Stimulated activated CD8-positive, alpha-beta memory T cell treated with anti-CD3 and anti-CD28 coated beads, Interleukin-12 subunit alpha, Interleukin-12 subunit beta, amount 100 ng/mL, for 4 hours (primary cell): Measurements from ENCODE around the gene MASP2.
"Not testable (repeated sequence)": the region's sequence is repeated elsewhere in the genome, so short reads cannot be mapped to it uniquely, and the experiment has no call there.

Experiments
- DNase-seq: peaks from one replicate; pipeline ENCODE4 v3.0.0-alpha.2; 2020; ENCODE audit warnings: low read depth

MASP2 gene

DNA sequence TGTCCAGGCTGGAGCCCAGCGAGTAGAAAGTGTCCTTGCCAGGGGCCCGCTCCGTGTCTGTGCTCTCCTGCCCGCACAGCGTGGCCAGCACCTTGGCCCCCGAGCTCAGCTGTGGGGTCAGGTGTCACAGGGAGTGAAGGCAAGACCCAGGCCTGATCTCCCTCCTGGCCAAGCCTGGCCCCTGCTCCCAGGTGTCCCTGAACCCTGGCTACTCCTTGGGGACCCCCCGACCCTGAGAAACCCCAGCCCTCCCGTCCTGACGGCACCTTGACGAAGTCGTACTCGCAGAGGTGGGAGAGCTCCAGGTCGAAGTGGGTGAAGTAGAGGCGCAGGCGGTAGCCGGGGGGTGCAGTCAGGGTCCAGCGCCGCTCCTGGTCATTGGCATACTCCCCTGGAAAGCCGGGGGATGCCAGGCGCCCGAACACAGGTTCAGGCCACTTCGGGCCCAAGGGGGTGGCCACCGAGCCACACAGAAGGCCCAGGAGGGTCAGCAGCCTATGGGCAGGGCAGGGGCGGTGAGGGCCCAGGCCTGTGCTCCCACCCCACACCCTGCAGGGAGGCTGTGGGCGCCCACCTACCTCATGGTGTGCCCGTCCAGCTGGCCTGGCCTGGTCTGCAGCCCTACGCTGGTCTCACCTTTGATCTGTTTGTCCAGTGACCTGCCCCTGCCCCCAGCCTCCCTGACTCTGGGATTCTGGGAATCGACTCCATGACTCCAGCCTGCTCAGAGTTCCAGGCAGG lies at the start of gene MASP2:
Gene MASP2, minus strand, starts transcription at position 615 of the 741 bp plus-strand sequence. Its CDS starts 32 bp downstream, at position 583.
- no peak for DNase-seq

DNA sequence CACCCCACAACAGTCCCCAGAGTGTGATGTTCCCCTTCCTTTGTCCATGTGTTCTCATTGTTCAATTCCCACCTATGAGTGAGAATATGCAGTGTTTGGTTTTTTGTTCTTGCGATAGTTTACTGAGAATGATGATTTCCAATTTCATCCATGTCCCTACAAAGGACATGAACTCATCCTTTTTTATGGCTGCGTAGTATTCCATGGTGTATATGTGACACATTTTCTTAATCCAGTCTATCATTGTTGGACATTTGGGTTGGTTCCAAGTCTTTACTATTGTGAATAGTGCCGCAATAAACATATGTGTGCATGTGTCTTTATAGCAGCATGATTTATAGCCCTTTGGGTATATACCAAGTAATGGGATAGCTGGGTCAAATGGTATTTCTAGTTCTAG lies 36.7 kb upstream of the MASP2 start:
- DNase-seq = not testable (repeated sequence)

DNA sequence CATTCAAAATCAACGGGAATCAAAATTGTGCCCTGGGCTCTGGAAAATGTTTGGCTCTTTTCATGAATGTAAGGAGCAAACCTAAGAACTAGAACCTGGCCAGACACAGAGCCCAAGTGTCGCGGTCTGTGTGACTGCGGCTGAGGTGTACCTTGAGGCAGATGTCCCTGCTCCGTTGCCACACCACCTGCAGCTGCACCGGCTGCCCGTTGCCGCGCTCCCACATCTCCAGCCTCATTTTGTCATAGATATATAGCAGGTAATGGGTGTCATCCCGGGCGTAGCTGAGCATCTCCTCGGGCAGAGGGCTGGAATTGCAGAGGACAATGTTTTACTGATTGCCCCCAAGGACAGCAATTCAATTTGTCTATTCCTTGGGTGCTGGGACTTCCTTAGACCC lies 33.9 kb upstream of the MASP2 start:
- no peak for DNase-seq

DNA sequence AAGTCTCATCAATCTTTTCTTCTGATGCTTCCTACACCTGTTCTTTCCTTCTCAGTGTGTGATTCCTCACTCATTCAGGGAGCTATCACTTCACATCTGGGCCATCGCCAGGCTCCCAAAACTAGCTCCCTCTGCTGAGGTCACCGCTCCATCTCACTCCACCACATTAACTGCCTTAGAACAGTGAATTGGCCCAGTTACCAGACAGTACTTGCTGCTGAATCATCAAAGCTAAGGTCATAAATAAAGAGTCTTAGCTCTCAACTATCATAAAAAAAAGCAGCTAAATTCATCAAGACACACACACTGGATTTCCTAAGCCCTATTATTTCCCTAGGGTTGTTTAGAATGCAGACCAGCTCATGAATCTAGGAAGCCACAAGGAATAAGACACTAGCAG lies 31.6 kb upstream of the MASP2 start:
- DNase-seq = no peak

DNA sequence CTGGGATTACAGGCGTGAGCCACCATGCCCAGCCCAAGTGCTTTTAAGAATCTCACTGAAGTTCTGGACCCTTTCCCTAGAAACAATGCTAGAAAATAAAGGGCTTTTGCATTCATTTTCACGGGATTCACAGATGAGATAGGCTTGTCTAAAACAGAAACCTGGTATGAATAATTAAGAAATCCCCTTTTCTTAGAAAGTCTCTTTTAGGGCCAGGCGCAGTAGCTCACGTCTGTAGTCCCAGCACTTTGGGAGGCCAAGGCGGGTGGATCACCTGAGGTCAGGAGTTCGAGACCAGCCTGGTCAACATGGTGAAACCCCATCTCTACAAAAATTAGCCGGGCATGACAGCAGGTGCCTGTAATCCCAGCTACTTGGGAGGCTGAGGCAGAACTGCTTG lies 26.4 kb upstream of the MASP2 start:
- not testable (repeated sequence) for DNase-seq

DNA sequence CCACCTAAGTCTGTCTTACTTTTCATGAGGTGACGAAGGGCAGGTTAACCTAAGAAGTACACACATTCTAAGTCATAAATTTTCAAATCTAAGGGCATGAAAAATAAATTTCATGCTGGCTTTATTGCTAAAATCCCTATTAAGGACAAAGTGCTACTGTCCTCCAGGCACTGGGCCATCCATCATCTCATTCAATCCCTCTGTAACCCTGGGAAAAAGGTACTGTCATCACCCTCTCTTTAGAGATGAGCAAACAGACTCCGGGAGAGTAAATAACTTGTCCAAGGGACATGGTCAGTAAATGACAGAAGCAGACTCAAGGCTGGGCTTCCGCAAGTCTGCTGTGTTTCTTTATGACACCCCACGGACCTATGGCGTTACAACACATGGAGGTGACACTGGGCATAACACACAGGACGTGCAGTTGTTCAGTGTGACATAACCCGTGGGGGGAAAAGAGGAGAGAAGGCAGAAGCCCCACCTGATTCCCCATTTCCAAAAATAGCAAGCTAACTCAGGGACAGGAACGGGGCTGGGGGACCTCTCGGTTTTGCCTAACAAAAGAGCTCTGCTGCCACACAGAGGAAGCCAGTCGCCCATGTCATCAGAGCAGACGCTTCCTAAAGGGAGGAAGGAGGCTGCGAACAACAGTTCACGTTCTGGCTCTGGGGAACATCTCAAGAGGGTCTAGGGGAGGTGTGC lies 25.3 kb upstream of the MASP2 start:
- no peak for DNase-seq

DNA sequence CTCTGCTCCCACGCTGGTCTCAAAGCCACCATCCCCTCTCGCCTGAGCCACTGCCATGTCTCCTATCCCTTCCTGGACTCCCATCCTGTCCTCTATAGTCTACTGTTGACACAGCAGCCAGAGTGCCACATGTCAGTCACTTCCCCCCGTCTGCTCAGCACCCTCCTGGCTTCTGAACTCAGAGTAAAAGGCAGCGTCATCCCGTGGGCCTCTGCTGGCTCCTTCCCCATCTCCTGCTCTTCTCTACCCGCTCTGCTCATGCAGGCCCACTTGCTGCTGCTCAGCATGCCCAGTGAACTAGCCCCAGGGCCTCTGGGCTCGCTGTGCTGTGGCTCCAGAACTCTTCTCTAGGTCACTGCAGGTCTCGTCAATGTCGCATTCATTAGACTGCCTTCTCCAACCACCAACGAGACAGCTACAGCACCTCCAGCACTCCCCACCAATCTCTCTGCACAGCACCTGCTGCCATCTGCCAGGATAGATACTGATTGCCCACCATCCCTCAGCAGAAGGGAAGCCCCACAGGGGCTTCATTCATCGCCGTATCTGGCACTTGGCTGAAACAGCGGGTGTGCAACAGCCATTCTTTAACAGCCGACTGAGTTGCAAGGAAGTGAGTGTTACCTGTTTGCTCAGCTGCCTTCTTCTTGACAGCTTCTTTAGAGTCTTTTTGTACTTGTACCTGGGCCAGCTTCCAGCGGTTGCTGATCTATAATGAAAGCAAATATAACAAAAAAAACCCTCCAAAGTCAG lies 24.6 kb upstream of the MASP2 start:
- DNase-seq = no peak

DNA sequence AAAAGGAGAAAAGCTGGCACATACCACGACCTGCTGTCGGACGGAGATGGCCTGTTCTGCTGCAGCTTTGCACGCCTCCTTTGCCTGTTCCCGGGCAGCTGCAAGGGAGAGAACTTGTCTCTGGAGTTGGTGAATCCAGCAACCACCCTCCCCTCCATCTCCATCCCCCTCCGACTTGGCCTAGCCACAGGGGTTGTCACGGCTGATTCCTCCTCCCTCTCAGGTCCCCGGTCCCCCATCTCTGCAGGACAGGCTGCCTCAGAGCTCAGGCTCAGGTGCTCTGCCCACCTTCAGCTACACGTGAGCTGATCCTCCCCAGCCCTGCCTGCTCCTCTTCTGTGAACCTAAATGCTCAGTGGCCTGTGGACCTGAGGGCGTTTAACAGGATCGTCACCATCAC lies 23.8 kb upstream of the MASP2 start:
- no peak for DNase-seq

DNA sequence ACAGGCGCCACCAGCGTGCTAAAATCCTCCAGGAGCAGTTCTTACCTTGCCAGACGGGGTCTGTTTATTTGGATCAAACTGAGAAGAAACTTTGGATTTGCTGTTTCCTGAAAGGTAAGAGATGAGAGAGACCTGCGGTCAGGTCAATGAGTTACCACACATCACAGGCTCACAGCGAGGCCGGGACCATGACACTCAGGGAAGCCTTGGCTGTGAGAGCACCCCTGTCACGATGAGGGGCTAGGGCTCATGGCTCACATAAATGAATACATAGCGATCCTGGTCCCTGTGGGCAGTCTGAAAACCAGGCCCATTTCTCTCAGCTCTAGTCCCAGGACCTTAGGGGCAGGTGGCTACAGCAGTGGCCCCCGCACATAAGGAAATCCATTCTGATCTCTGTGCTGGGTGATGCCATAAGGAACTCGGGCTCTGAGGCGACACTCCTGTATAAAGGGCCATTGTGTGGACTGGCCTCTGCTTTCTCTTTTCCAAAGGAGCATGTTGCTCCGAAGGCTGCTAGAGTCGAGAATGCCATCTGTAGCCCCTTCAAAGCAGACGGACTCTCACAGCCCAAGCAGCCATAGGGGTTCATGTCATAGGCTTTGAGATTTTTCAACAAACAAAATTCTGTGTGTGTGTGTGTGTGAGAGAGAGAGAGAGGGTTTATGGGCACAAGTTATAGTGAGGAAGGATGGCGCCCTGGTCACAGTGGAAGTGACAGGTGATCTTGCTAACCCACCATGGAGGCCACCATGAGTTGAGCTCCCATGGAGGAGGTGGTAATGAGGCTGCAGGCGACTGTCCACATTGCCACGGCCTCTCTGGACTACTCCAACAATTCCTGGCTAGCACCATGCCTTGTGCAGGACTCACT lies 21.8 kb upstream of the MASP2 start:
- DNase-seq = no peak

DNA sequence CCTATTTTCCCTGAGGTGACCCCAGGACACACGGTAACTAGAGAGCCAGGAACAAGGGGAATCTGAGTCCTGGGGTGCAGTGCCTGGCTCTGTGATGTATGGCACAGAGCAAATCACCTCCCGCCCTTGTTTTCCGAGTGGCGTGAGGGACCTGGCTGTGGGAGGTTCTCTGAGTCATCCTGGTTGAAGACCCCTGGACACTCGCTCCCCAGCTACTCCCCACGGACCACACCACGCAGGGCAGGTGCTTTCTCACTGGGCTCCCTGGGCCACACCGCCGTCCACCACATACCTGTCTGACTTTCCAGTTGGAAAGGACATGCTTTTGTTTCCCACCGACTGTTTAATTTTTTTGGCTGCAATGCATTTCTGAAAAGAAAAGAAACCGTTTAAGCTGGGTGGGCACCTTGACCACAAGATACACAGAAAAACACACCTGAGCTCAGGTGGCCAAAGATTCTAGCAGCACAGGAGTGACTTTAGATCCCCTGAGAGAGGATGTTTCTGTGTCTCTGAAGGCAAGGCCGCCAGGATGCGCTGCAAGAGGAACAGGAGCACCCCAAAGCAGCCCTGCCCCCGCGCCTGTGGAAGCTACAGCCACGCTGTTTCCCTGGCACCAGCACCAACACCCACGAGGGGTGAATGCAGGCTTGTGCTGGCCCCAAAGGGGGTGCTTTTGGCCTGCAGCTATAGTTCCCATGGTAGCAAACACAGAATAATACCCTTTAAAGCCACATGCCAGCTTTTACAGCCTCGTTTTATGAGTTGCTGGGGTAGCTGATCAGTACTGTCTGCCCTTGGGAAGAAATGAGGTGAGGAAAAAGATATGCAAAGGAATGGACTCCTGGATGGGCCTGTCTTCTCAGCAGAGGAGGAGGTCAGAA lies 20.9 kb upstream of the MASP2 start:
- no peak for DNase-seq

DNA sequence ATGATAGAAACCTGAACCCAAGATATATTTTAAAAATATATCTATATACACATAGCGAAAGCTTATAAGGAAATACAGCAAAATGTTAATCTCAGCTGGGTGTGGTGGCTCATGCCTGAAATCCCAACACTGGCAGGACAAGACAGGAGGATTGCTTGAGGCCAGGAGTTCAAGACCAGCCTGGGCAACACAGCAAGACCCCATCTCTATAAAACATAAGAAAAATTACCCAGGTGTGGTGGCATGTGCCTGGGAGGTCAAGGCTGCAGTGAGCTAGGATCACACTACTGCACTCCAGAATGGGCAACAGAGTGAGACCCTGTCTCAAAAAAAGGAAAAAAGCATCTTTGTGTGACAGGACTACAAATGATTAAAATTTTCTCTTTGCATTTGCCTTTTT lies 18.8 kb upstream of the MASP2 start:
- no peak for DNase-seq

DNA sequence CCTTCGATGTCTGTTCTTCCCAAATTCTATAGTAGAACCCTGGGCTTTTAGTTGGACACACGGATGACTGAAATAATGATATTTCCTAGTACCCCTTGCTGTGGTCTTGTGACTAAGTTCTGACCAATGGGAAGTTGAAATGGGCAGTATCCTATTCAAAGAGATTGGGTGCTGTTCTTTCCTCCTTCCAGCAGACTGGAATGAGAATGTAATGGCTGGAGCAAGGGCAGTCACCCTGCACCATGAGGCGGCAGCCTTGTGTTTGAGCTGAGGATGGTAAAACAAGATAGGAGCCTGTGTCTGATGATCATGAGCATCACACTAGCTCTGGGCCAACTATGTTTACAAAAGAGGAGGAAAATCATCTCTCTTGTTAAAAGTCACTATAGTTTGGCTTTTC lies 17.9 kb upstream of the MASP2 start:
- no peak for DNase-seq

DNA sequence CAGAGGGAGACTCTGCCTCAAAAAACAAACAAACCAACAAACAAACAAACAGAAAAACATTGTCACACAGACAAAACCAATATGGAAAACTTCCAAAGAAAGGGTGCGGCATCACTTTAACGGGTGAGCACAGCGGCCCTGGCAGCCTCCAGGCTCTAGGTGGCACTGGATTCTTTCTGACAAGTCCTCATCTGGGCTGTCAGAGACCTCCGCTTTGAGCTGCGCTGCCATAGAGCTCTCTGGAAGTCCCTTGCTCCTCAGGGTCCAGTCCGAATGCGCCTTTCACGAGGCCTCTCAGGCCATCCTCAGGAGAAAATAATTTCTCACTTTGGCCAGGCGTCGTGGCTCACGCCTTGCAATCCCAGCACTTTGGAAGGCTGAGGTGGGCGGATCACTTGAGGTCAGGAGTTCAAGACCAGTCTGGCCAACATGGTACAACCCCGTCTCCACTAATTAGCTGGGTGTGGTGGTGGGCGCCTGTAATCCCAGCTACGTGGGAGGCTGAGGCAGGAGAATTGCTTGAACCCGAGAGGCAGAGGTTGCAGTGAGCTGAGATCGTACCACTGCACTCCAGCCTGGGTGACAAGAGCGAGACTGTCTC lies 17.0 kb upstream of the MASP2 start:
- not testable (repeated sequence) for DNase-seq

DNA sequence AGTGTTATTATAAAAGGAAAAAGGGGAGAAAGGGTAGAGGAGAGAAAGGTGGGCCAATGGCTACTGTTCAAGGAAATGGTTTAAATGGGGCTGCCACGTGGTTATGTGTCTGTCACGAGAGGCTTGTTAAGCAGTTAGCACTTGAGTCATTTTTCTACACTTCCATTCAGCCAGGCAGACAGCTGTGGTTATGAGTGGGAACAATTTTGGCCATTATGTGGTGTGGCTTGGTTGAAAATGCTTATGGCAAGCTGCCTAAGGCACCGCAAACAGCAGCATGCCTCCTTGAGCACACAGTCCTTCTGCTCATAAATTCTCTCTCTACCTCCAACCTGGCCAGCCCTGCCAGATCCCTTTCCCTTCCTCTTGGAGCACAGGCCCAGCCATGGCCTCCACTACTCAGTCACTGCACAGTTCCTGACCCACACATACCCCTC lies 15.9 kb upstream of the MASP2 start:
- DNase-seq = no peak

DNA sequence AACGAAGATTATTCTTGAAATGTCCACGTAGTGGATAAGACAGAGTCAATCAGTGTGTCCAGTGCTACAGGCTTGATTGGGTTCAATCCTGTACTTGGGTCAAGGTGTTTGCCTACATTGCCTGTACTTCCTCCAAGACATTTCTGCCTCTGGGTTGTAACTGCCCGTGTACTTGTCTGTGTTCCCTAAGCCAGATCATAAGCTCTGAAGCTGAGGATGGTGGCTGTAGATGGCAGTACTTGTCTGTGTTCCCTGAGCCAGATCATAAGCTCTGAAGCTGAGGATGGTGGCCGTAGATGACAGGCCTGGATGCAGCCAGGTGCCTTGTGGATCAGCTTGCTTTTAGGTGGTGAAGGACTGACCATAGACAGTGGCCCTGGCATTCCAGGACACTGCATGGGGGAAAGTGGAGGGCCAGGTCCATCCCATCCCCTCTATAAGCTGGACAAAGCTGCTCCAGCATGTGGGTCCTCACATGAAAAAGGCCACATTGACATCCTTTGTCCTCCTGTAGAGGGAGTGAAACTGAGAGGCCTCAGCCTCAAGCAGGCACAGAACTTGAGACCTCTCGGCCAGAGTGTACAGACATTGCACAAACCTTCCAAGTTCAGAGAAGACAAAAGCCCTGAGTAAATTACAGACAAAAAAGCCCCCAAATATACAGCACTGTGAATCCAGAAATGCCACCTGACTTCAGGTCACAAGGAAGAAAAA lies 14.8 kb upstream of the MASP2 start:
- no peak for DNase-seq

DNA sequence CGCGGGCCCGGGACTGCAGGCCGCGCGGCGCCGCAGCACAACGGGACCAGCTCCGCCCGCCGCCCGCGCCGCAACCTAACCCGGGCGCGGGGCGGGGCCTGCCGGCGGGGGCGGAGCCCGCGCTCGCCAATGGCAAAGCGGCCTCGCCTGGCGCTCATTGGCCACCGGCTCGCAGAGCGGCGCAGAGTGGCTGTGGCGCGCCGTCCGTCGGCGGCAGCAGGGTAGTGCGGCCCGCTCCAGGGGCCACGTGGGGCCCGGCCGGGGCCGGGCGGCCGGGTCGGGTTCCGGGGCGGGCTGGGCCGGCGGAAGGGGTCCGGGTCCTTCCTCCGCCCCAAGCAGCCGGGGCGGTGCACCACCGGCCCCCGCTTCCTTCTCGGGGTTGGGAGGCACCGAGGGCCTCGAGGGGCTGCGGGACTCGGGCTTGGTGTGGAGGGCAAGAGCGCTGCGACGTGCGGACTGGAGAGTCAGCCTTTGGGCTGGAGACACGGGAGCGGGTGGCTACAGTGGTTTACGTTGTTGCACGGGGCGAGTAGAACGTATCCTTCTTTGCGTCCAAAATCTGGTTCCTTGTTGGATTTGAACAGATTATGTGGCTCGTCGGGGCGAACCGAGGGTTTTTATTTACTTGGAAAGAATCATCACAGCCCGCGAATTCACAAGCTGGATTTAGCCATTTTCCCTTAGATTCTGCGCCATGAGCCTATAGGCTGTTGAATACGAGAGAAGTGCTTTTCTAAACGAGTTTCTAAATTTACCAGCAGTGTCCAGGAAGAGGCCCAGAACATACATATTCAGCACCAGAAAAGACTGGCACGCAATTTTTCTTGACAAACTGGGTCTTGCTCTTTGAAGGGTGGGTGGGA lies 13.2 kb upstream of the MASP2 start, which contains the start of gene SRM:
Gene SRM, minus strand, starts transcription at position 51 of the 863 bp plus-strand sequence. CDS start 75 bp downstream, outside the sequence.
- peak; percentile 89 for DNase-seq

DNA sequence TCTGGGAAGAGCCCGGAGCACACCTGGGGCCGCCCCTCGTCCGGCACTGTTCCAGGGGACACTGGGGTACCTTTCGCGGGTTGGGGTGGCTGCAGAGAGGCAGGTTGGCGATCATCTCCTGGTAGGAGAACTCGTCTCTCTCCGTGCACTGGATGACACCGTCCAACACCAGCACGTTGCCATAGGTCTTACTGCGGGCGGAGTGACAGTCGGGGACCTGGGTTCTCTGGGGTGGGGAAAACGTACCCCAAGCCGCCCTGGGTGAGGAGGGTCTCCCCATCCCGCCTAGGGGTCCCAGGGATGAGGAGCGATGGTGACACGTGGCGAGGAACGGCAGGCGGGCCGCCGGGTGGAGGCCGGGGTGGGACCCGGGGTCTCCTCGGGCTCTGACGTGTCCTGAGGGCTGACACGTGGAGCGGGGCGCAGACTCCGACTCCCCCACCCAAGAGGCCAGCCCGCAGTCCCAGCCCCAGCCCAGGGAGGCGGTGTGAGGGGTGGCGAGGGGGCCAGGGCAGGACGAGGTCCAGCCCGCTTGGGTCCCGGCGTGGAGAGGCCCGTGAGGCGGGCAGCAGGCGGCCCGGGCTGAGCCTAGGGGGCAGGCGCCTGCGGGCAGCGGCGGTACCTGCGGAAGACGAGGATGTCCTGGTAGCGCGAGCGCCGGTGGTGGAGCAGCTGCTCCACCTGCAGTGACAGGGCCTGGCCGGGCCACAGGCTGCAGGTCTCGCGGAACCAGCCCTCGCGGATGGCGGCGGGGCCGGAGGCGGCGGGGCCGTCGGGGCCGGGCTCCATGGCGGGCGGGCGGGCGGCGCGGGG lies 12.3 kb upstream of the MASP2 start:
- no peak for DNase-seq
